PC-9 (cell line): ENCODE data around the gene ZDHHC1. TPM values are rescaled to one million over a fixed set of nuclear protein-coding genes. Genes with fewer than 3 reads are reported as not detected.

ENCODE experiments used
- BruUV-seq: library from RNA; stranded (reverse); fragments of 400-500 nt; replicated peaks from 2 replicates; lab custom pipeline; 2021; lab: Mats Ljungman, UMichigan
- CTCF ChIA-PET: fragments of 300-600 bp; sonication (Branson Sonifier 250); formaldehyde crosslinking; loops from one replicate; lab custom pipeline; 2022; ENCODE audit warnings: antibody characterized with exemption; lab: Charles Lee
- POLR2A ChIA-PET: fragments of 300-600 bp; sonication (Branson Sonifier 250); formaldehyde crosslinking; loops from one replicate; lab custom pipeline; 2022; ENCODE audit warnings: antibody characterized with exemption; ENCODE audit not compliant: unreplicated experiment; lab: Charles Lee
- DNase-seq, 2 experiments: peaks; one replicate each; pipeline versions ENCODE4 v3.0.0 to v3.0.0-alpha.2; 2015 to 2022; ENCODE audit warnings: mixed read lengths in 1 of 2
- H2AFZ ChIP-seq: fragments of 200-600 bp; sonication (generic); 2 replicates; pipeline ENCODE4 v1.8.1; 2017; ENCODE audit warnings: antibody characterized with exemption
- H3F3A ChIP-seq: fragments of 200-600 bp; sonication (generic); 2 replicates; pipeline ENCODE4 v1.8.1; 2017; ENCODE audit warnings: antibody characterized with exemption, mild to moderate bottlenecking, low read depth; ENCODE audit not compliant: insufficient read depth
- H3K27ac ChIP-seq: fragments of 200-600 bp; sonication (generic); 2 replicates; pipeline ENCODE4 v1.6.1; 2016; ENCODE audit warnings: mixed run types
- H3K27me3 ChIP-seq: fragments of 200-600 bp; sonication (generic); 2 replicates; pipeline ENCODE4 v1.6.1; 2016; ENCODE audit warnings: low read depth, mixed run types; ENCODE audit not compliant: insufficient read depth
- H3K36me3 ChIP-seq: fragments of 200-600 bp; sonication (generic); 2 replicates; pipeline ENCODE4 v1.6.1; 2016; ENCODE audit warnings: low read depth, mixed run types
- H3K4me1 ChIP-seq: fragments of 200-600 bp; sonication (generic); replicated peaks from 2 replicates; pipeline ENCODE4 v1.6.1; 2016; ENCODE audit warnings: mixed run types; ENCODE audit not compliant: insufficient read depth
- H3K4me2 ChIP-seq: fragments of 200-600 bp; sonication (generic); 2 replicates; pipeline ENCODE4 v1.6.1; 2017; ENCODE audit warnings: mixed run types
- H3K4me3 ChIP-seq: fragments of 200-600 bp; sonication (generic); 2 replicates; pipeline ENCODE4 v1.6.1; 2016; ENCODE audit warnings: mixed run types
- H3K79me2 ChIP-seq: fragments of 200-600 bp; sonication (generic); 2 replicates; pipeline ENCODE4 v1.6.1; 2017; ENCODE audit warnings: low read depth, mixed run types
- H3K9me2 ChIP-seq: fragments of 200-600 bp; sonication (generic); 2 replicates; pipeline ENCODE4 v1.8.1; 2017; ENCODE audit warnings: mild to moderate bottlenecking; ENCODE audit not compliant: insufficient read depth
- H3K9me3 ChIP-seq: fragments of 200-600 bp; sonication (generic); 2 replicates; pipeline ENCODE4 v1.8.1; 2016; ENCODE audit warnings: low read depth; ENCODE audit not compliant: insufficient read depth
- H4K20me1 ChIP-seq: fragments of 200-600 bp; sonication (generic); 2 replicates; pipeline ENCODE4 v1.8.1; 2017; ENCODE audit not compliant: insufficient read depth
- CTCF ChIP-seq: fragments of 200-600 bp; sonication (generic); conservative IDR thresholded peaks from 2 replicates; pipeline ENCODE4 v1.6.1; 2017; ENCODE audit warnings: mixed run types, antibody characterized with exemption, mild to moderate bottlenecking, moderate library complexity
- EZH2 ChIP-seq: fragments of 200-600 bp; sonication (generic); IDR thresholded peaks from 2 replicates; pipeline ENCODE4 v1.8.0; 2017; ENCODE audit warnings: antibody characterized with exemption, low read depth
- intact Hi-C: fragments of 100-400 bp; cut with micrococcal nuclease; formaldehyde crosslinking; loops from one replicate; pipeline ENCODE4 v1.10.0; 2022; ENCODE audit not compliant: unreplicated experiment
- total RNA-seq: library from RNA; stranded (reverse); gene quantifications from 2 replicates; pipeline ENCODE4 v1.2.3, GENCODE V29; 2021

ZDHHC1 gene
- total RNA-seq, 1 experiment from 2014 or later: 12.8 TPM

GRCh38 chr16:67389911-67390815 is 26.1 kb downstream of the ZDHHC1 start:
- POLR2A ChIA-PET: no interaction called here
- H4K20me1 ChIP-seq: no peaks in the 10 kb centered on the region

GRCh38 chr16:67388591-67388990 is 27.7 kb downstream of the ZDHHC1 start:
- H4K20me1 ChIP-seq: no peaks in the 10 kb centered on the region
- no peak for TF ChIP-seq CTCF
- no peak for TF ChIP-seq EZH2
- no peaks in the 10 kb centered on the region for H3K9me3 ChIP-seq
- no peaks in the 10 kb centered on the region for H3K4me1 ChIP-seq
- H3F3A ChIP-seq: no peaks in the 10 kb centered on the region
- intact Hi-C loops: no loop called here
- H3K4me3 ChIP-seq: no peak overlapping the region
- H3K9me2 ChIP-seq: no peaks in the 10 kb centered on the region
- no peaks in the 10 kb centered on the region for H3K36me3 ChIP-seq
- no TSS peak for BruUV-seq
- no peaks in the 10 kb centered on the region for H3K79me2 ChIP-seq
- DNase-seq: no peak
- H2AFZ ChIP-seq: no peak overlapping the region
- no peaks in the 10 kb centered on the region for H3K27me3 ChIP-seq
- no peak overlapping the region for H3K27ac ChIP-seq
- CTCF ChIA-PET: no interaction called here
- no peak overlapping the region for H3K4me2 ChIP-seq
- POLR2A ChIA-PET: interaction anchor here (0.6 kb wide), 1 partner anchor 176 kb away, joined by 11 read pairs; no protein-coding TSS in a partner anchor

More at GRCh38 chr16:67389911-67390815, 26.1 kb downstream of the ZDHHC1 start:
- no peaks in the 10 kb centered on the region for H3K27me3 ChIP-seq
- no peak for DNase-seq
- no peak overlapping the region for H3K4me2 ChIP-seq
- H2AFZ ChIP-seq: no peak overlapping the region
- no peaks in the 10 kb centered on the region for H3K4me1 ChIP-seq
- H3K9me2 ChIP-seq: no peaks in the 10 kb centered on the region
- H3K36me3 ChIP-seq: no peaks in the 10 kb centered on the region
- TF ChIP-seq CTCF: no peak
- TF ChIP-seq EZH2: no peak
- intact Hi-C loops: loop anchor here (10.0 kb wide), 1 partner anchor 195 kb away; the partner anchor contains the start of genes E2F4, ELMO3 and EXOC3L1
- no TSS peak for BruUV-seq
- no peaks in the 10 kb centered on the region for H3F3A ChIP-seq
- H3K27ac ChIP-seq: no peak overlapping the region
- H3K79me2 ChIP-seq: no peaks in the 10 kb centered on the region
- H3K4me3 ChIP-seq: no peak overlapping the region
- CTCF ChIA-PET: interaction anchor here (0.5 kb wide), 1 partner anchor 104 kb away, joined by 6 read pairs; no protein-coding TSS in a partner anchor
- no peaks in the 10 kb centered on the region for H3K9me3 ChIP-seq

GRCh38 chr16:67388191-67388590 is 28.1 kb downstream of the ZDHHC1 start:
- H3K4me2 ChIP-seq: no peak overlapping the region
- intact Hi-C loops: no loop called here
- no peaks in the 10 kb centered on the region for H3F3A ChIP-seq
- no TSS peak for BruUV-seq
- DNase-seq: no peak
- H3K9me3 ChIP-seq: no peaks in the 10 kb centered on the region
- H4K20me1 ChIP-seq: no peaks in the 10 kb centered on the region
- TF ChIP-seq CTCF (no peak), EZH2 (no peak)
- no peaks in the 10 kb centered on the region for H3K4me1 ChIP-seq
- H3K27ac ChIP-seq: no peak overlapping the region
- no peaks in the 10 kb centered on the region for H3K9me2 ChIP-seq
- no peaks in the 10 kb centered on the region for H3K79me2 ChIP-seq
- H2AFZ ChIP-seq: no peak overlapping the region
- H3K27me3 ChIP-seq: no peaks in the 10 kb centered on the region
- no peaks in the 10 kb centered on the region for H3K36me3 ChIP-seq
- CTCF ChIA-PET: no interaction called here
- no peak overlapping the region for H3K4me3 ChIP-seq
- POLR2A ChIA-PET: interaction anchor here (0.6 kb wide), 1 partner anchor 175 kb away, joined by 11 read pairs; no protein-coding TSS in a partner anchor
